H1 (cell line): ENCODE results near the gene SEC14L5. TPM values are rescaled to one million over a fixed set of nuclear protein-coding genes. Genes with fewer than 3 reads are reported as not detected.

Experiments used
- E2F6 ChIP-seq: IDR thresholded peaks from 2 replicates; pipeline ENCODE4 v1.6.1; 2012; ENCODE audit warnings: inconsistent platforms
- EGR1 ChIP-seq: IDR thresholded peaks from 2 replicates; pipeline ENCODE4 v1.6.1; 2011; ENCODE audit warnings: low read depth, low read length, borderline replicate concordance
- HDAC6 ChIP-seq: IDR thresholded peaks from one replicate; pipeline ENCODE4 v1.7.1; 2012; ENCODE audit warnings: low read depth, mild to moderate bottlenecking, inconsistent platforms, low read length, moderate library complexity
- MAFK ChIP-seq: IDR thresholded peaks from 2 replicates; pipeline ENCODE4 v1.6.1; 2012; ENCODE audit warnings: low read depth, mild to moderate bottlenecking, improper control_type of control experiment, low read length
- RAD21 ChIP-seq, 2 experiments: IDR thresholded peaks in 1 of 2; conservative IDR thresholded peaks in 1 of 2; 2 replicates each; pipeline ENCODE4 v1.6.1; 2011; ENCODE audit warnings: low read depth in 2 of 2, low read length in 2 of 2, improper control_type of control experiment in 1 of 2, inconsistent platforms in 1 of 2, mild to moderate bottlenecking in 1 of 2, moderate library complexity in 1 of 2
- TAF1 ChIP-seq: IDR thresholded peaks from 2 replicates; pipeline ENCODE4 v1.6.1; 2011; ENCODE audit warnings: mild to moderate bottlenecking, low read depth, low read length
- TAF7 ChIP-seq: optimal IDR thresholded peaks from 2 replicates; pipeline ENCODE3; 2011; ENCODE audit warnings: low read depth, mild to moderate bottlenecking, inconsistent platforms, low read length, moderate library complexity, borderline replicate concordance
- TCF12 ChIP-seq: IDR thresholded peaks from 2 replicates; pipeline ENCODE4 v1.6.1; 2011; ENCODE audit warnings: low read depth, mild to moderate bottlenecking, low read length
- polyA plus RNA-seq, 7 experiments: library from polyadenylated mRNA; depleted of rRNA in 3 of 7; stranded (reverse) in 5 of 7; unstranded in 2 of 7; fragments of >200 nt in 5 of 7; fragments of 200-250 nt in 2 of 7; gene quantifications; 1 replicate in 5 of 7; 2 replicates in 1 of 7; 4 replicates in 1 of 7; pipeline versions ENCODE4 v1.2.1 to v1.2.3, GENCODE V29; 2011 to 2013; ENCODE audit warnings: missing spikeins in 2 of 7, mixed read lengths in 2 of 7
- total RNA-seq: library from RNA; stranded (reverse); fragmentation: NEBNext Ultra II Directional; extraction: Animal tissue kit (Norgen Biotek cat#: 25700); gene quantifications from 2 replicates; pipeline ENCODE4 v1.2.1, GENCODE V29; 2021

SEC14L5 gene
- total and polyA plus RNA-seq, 2 of the 8 experiments (the other 6 are each of a cell fraction or from before 2014, with no cell fraction given): 1.9 to 3.0 TPM

DNA sequence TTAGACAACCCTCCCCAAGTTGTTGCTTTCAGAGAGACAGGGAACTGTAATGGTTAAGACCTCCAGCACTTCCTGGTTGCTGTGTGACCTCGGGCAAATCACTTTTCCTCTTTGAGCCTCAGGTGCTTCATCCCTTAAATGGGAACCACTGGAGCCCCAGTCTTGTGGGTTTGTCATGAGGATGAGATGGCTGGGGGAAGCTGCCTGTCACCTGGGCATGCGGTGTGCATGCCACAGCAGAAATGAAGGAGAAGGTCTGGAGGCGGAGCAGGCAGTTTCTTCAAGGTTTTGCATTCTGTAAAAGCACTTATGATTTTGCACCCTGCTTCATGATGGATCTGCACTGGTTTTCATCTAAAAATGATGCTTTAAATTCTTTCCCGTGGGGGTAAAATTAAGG lies 53.5 kb downstream of the SEC14L5 start (continued):
- TF ChIP-seq TCF12 (no peak), TAF1 (no peak), RAD21 (IDR thresholded peaks at IDR 0.05 in 1 of 2, conservative IDR thresholded peaks at IDR 0.05 in 1 of 2; ENCODE audit: low read depth in 2 of 2, low read length in 2 of 2) (no peak), MAFK (no peak), E2F6 (no peak), EGR1 (no peak), TAF7 (no peak), HDAC6 (no peak)
